Measurements from ENCODE around the gene SUPT20HL1.

SUPT20HL1 gene

GRCh38 chrX:24395775-24396174 is 35.3 kb downstream of the SUPT20HL1 start (continued):
- TF ChIP-seq ZNF148 (tag by site-specific recombination; IDR thresholded peaks at IDR 0.05; ENCODE audit: borderline replicate concordance) (no peak), ZFHX2 (tag by site-specific recombination; conservative IDR thresholded peaks at IDR 0.05) (no peak)

- POLR2A ChIA-PET: no interaction called here
- CTCF ChIA-PET: interaction anchor here (0.6 to 11.2 kb wide), 42 partner anchors 8 to 751 kb away, joined by 3 to 196 read pairs (median 3); no protein-coding TSS in a partner anchor
- Histone ChIP-seq H3K27ac (ENCODE audit: extremely low read depth, low read depth, low read length) (peak overlapping the region; percentile 59), H3K9me3 (ENCODE audit: control insufficient read depth, insufficient read depth, low read depth, low read length) (no peaks in the 10 kb centered on the region), H3K36me3 (ENCODE audit: control insufficient read depth in 2 of 2, insufficient read depth in 1 of 2, low read length in 2 of 2) (no peaks in the 10 kb centered on the region), H3K4me3 (ENCODE audit: low read depth, low read length) (no peak overlapping the region), H3K4me1 (ENCODE audit: control insufficient read depth, insufficient read depth, low read length) (peaks cover 14% of the 10 kb centered on the region)
- TF ChIP-seq ZBTB17 (tag by site-specific recombination; IDR thresholded peaks at IDR 0.05) (0 out of 2 replicates have a peak, but pooled peaks have one; percentile 28), ZEB2 (tag by site-specific recombination; IDR thresholded peaks at IDR 0.05) (0 out of 2 replicates have a peak, but pooled peaks have one; percentile 16), ZFP69B (tag by site-specific recombination; IDR thresholded peaks at IDR 0.05) (peak; percentile 54; the same call in 1 of the 2 replicates), ZBTB8A (tag by site-specific recombination; IDR thresholded peaks at IDR 0.05) (no peak), ZNF843 (tag by site-specific recombination; IDR thresholded peaks at IDR 0.05) (0 out of 2 replicates have a peak, but pooled peaks have one; percentile 56), ZNF692 (tag by site-specific recombination; IDR thresholded peaks at IDR 0.05) (peak; percentile 88), OSR2 (tag by site-specific recombination; IDR thresholded peaks at IDR 0.05) (peak; percentile 27; the same call in 1 of the 2 replicates), OVOL3 (tag by site-specific recombination; IDR thresholded peaks at IDR 0.05) (no peak), PRDM6 (tag by site-specific recombination; IDR thresholded peaks at IDR 0.05) (peak; percentile 74), ZNF561 (tag by site-specific recombination; IDR thresholded peaks at IDR 0.05; ENCODE audit: borderline replicate concordance) (peak; percentile 50; the same call in 1 of the 2 replicates), TSHZ1 (tag by site-specific recombination; IDR thresholded peaks at IDR 0.05; ENCODE audit: borderline replicate concordance) (no peak), ZXDB (tag by site-specific recombination; IDR thresholded peaks at IDR 0.05) (0 out of 2 replicates have a peak, but pooled peaks have one; percentile 33), TCF7L2 (IDR thresholded peaks at IDR 0.05; ENCODE audit: borderline replicate concordance, low read depth, low read length) (0 out of 2 replicates have a peak, but pooled peaks have one; percentile 26), ZNF530 (tag by site-specific recombination; IDR thresholded peaks at IDR 0.05; ENCODE audit: low read depth) (no peak), PRDM10 (tag by site-specific recombination; IDR thresholded peaks at IDR 0.05) (0 out of 2 replicates have a peak, but pooled peaks have one; percentile 25)
These were observed 35.9 kb downstream of the SUPT20HL1 start for GRCh38 chrX:24396236-24396930.

Data from HEK293 (cell line).